Colonic mucosa (tissue), 4 donors: ENCODE measurements around the gene SLC29A2. TPM values are rescaled to one million over a fixed set of nuclear protein-coding genes. Genes with fewer than 3 reads are reported as not detected.

Experiments
- DNase-seq: peaks from one replicate; pipeline ENCODE4 v3.0.0-alpha.2; 2020
- H3K27ac ChIP-seq: fragments of 200-600 bp; one replicate; pipeline ENCODE4 v1.8.0; 2021
- H3K27me3 ChIP-seq: fragments of 200-600 bp; one replicate; pipeline ENCODE4 v1.8.0; 2021
- H3K36me3 ChIP-seq: fragments of 200-600 bp; one replicate; pipeline ENCODE4 v1.8.0; 2021
- H3K4me1 ChIP-seq: fragments of 200-600 bp; one replicate; pipeline ENCODE4 v1.8.0; 2021; ENCODE audit warnings: mild to moderate bottlenecking
- H3K4me3 ChIP-seq: fragments of 200-600 bp; one replicate; pipeline ENCODE4 v1.8.0; 2021
- H3K9ac ChIP-seq, 2 donors: one replicate each; pipeline ENCODE4 v1.7.0; 2013; ENCODE audit warnings: control low read depth in 2 of 2, low read depth in 2 of 2, low read length in 2 of 2
- H3K9me3 ChIP-seq: fragments of 200-600 bp; one replicate; pipeline ENCODE4 v1.8.0; 2021
- intact Hi-C: fragments of 100-400 bp; cut with DNase I; formaldehyde crosslinking; loops from one replicate; pipeline ENCODE4 v1.14.1; 2022
- total RNA-seq, 2 donors: library from RNA; stranded (reverse); fragmentation: NEBNext Ultra II Directional in 1 of 2; extraction: Animal tissue kit (Norgen Biotek cat#: 25700) in 1 of 2; gene quantifications; one replicate each; pipeline ENCODE4 v1.2.1, GENCODE V29; 2021
- TF ChIP-seq, protein P1 (sequence below): fragments of 200-600 bp; IDR thresholded peaks from one replicate; pipeline ENCODE4 v1.8.0; 2022; ENCODE audit warnings: antibody characterized with exemption, mild to moderate bottlenecking
- donor health status: healthy.
- donor health status: DM: no; HTN: no; CAD: no.
- donor health status: DM: no; HTN: no; CAD: no.

Gene SLC29A2
- total RNA-seq, 2 donors from 2014 or later = 20.2 to 28.3 TPM

GRCh38 chr11:66328302-66329144, 43.0 kb downstream of the SLC29A2 start:
- Histone ChIP-seq H3K27me3 (no peaks in the 10 kb centered on the region), H3K4me1 (peaks cover 14% of the 10 kb centered on the region), H3K27ac (peak overlapping the region; percentile 15), H3K36me3 (no peaks in the 10 kb centered on the region), H3K9ac (peak overlapping the region in 1 of 2 donors; percentile 47), H3K4me3 (no peak overlapping the region), H3K9me3 (no peaks in the 10 kb centered on the region)
- DNase-seq = peak; percentile 80
- intact Hi-C loops = loop anchor here (5.0 kb wide), 1 partner anchor 59 kb away; no protein-coding TSS in a partner anchor
- TF ChIP-seq, protein P1, sequence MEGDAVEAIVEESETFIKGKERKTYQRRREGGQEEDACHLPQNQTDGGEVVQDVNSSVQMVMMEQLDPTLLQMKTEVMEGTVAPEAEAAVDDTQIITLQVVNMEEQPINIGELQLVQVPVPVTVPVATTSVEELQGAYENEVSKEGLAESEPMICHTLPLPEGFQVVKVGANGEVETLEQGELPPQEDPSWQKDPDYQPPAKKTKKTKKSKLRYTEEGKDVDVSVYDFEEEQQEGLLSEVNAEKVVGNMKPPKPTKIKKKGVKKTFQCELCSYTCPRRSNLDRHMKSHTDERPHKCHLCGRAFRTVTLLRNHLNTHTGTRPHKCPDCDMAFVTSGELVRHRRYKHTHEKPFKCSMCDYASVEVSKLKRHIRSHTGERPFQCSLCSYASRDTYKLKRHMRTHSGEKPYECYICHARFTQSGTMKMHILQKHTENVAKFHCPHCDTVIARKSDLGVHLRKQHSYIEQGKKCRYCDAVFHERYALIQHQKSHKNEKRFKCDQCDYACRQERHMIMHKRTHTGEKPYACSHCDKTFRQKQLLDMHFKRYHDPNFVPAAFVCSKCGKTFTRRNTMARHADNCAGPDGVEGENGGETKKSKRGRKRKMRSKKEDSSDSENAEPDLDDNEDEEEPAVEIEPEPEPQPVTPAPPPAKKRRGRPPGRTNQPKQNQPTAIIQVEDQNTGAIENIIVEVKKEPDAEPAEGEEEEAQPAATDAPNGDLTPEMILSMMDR = peak; percentile 96

- Histone ChIP-seq H3K4me3 (no peak overlapping the region), H3K27me3 (no peaks in the 10 kb centered on the region), H3K27ac (peak overlapping the region; percentile 15), H3K9ac (peak overlapping the region in 1 of 2 donors; percentile 47), H3K9me3 (no peaks in the 10 kb centered on the region), H3K36me3 (no peaks in the 10 kb centered on the region), H3K4me1 (peaks cover 14% of the 10 kb centered on the region)
- no peak for DNase-seq
- intact Hi-C loops = loop anchor here (5.0 kb wide), 1 partner anchor 59 kb away; no protein-coding TSS in a partner anchor
- TF ChIP-seq, protein P1 = no peak
Observed at GRCh38 chr11:66328031-66328301, 43.6 kb downstream of the SLC29A2 start.

DNA sequence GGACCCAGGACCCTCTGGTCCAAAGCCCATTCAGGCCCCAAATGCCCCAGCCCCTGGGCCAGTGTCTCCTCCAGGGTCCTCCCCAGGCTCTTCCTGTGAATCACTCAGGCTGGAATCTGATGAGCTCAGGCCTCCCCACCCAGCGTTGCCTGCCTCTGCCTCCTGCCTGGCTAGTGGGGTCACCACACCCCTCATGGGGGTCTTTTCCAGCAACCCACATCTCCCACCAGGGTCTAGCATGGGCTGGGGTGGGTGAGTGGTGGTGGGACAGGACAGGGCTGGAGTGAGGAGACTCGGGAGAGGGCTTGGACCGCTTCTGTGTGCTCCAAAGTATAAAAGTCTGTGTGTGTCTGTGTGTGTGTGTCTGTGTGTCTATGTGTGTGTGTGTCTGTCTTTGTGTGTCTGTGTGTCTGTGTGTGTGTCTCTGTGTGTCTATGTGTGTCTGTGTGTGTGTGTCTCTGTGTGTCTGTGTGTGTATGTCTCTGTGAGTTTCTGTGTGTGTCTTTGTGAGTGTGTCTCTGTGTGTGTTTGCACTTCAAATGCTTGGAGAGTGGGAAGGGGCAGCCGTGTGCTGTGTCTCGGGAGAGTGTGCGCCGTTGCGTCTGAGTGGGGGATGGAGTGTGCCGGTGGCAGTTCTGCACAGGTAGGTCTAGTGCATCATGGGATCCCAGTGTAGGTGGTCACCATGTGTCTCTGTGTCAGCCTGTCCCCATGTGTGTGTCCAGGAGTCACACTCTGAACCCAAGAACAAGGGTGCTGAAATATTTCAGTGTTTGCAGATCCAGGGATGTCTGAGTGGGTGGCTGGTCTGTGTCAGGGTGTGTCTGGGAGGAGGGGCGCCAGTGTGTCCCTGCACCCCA, 44.2 kb downstream of the SLC29A2 start:
- Histone ChIP-seq H3K27me3 (no peaks in the 10 kb centered on the region), H3K4me3 (no peak overlapping the region), H3K4me1 (peaks cover 14% of the 10 kb centered on the region), H3K9ac (peak overlapping the region in 1 of 2 donors; percentile 55), H3K9me3 (no peaks in the 10 kb centered on the region), H3K36me3 (no peaks in the 10 kb centered on the region), H3K27ac (no peak overlapping the region)
- TF ChIP-seq, protein P1 = no peak
- DNase-seq = no peak
- intact Hi-C loops = loop anchor here (5.0 kb wide), 1 partner anchor 60 kb away; no protein-coding TSS in a partner anchor

DNA sequence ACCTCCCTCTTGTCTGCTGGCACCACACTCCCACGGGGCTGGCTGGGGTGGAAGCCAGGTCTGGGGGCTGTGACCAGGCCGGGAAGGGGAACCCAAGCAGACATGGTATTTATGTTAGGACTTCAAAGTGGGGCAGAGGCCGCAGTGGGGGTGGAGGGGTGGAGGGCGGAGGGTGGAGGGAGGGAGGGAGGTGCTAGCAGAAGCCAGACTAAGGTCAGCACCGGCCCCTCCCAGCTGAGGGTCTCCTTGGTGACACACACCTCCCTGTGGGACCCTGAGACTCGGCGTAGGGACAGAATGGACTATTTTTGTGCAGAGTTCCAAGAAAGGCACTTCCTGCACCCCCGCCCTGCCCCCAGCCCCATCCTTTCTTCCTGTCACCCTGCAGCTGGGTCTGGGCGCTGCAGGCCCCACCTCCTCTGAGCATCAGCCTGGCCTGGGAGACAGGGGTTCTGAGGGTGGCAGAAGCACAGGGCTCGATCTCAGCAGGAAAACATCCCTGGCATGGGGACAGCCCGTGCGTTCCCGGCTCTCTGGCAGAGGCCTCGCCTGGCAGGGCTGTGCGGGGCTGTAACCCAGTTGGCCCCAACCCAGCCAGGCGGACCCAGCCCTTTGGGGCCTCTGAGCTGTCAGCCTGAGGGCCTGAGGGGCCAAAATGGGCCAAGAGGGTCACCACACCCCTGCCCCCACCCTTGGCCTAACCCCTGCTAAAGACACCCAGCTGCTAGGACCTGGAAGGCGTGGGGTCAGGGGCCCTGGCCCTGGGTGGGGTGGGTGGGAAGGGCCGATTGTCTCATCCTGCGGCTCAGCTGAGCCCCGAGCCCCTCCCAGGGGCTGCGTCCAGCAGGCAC, 45.1 kb downstream of the SLC29A2 start:
- Histone ChIP-seq H3K9ac (no peak overlapping the region), H3K27ac (no peak overlapping the region), H3K4me3 (no peak overlapping the region), H3K4me1 (peaks cover 14% of the 10 kb centered on the region), H3K36me3 (no peaks in the 10 kb centered on the region), H3K27me3 (no peaks in the 10 kb centered on the region), H3K9me3 (no peaks in the 10 kb centered on the region)
- intact Hi-C loops = loop anchor here (5.0 kb wide), 1 partner anchor 61 kb away; no protein-coding TSS in a partner anchor
- TF ChIP-seq, protein P1 = no peak
- DNase-seq = no peak

GRCh38 chr11:66325263-66325671, 46.3 kb downstream of the SLC29A2 start:
- H3K9ac ChIP-seq = no peak overlapping the region
- no peak overlapping the region for H3K27ac ChIP-seq
- no peak for DNase-seq
- no peaks in the 10 kb centered on the region for H3K27me3 ChIP-seq
- intact Hi-C loops = loop anchor here (5.0 kb wide), 1 partner anchor 62 kb away; no protein-coding TSS in a partner anchor
- TF ChIP-seq, protein P1 = no peak
- no peaks in the 10 kb centered on the region for H3K9me3 ChIP-seq
- H3K36me3 ChIP-seq = no peaks in the 10 kb centered on the region
- H3K4me3 ChIP-seq = no peak overlapping the region
- peaks cover 14% of the 10 kb centered on the region for H3K4me1 ChIP-seq
